ENCODE data around the gene ECE2.
"Not testable (repeated sequence)": the region's sequence is repeated elsewhere in the genome, so short reads cannot be mapped to it uniquely, and the experiment has no call there.

Gene ECE2

GRCh38 chr3:184267249-184267648, 8.6 kb upstream of the ECE2 start:
- DNase-seq (ENCODE audit: low read depth in 3 of 3) = not testable (repeated sequence)

- DNase-seq (ENCODE audit: low read depth in 3 of 3) = no peak
These were observed 3.6 kb upstream of the ECE2 start for GRCh38 chr3:184272269-184272668.

GRCh38 chr3:184275381-184275701, 481 bp upstream of the ECE2 start:
- DNase-seq (ENCODE audit: low read depth in 3 of 3) = no peak

GRCh38 chr3:184277366-184277765, 1.5 kb downstream of the ECE2 start:
- DNase-seq (ENCODE audit: low read depth in 3 of 3) = no peak

GRCh38 chr3:184282941-184283340, 7.1 kb downstream of the ECE2 start:
- no peak for DNase-seq (ENCODE audit: low read depth in 3 of 3)

- no peak for DNase-seq (ENCODE audit: low read depth in 3 of 3)
These were observed 7.9 kb downstream of the ECE2 start for GRCh38 chr3:184283681-184284080.

- no peak for DNase-seq (ENCODE audit: low read depth in 3 of 3)
These were observed 8.9 kb downstream of the ECE2 start for GRCh38 chr3:184284696-184285095.

GRCh38 chr3:184289426-184289938, 13.7 kb downstream of the ECE2 start:
- DNase-seq (ENCODE audit: low read depth in 3 of 3) = peak; percentile 43 to 64 (median 48)

GRCh38 chr3:184290331-184290730, 14.5 kb downstream of the ECE2 start:
- no peak for DNase-seq (ENCODE audit: low read depth in 3 of 3)

GRCh38 chr3:184291044-184291737, 15.4 kb downstream of the ECE2 start:
- no peak for DNase-seq (ENCODE audit: low read depth in 3 of 3)

GRCh38 chr3:184291738-184292445, 16.1 kb downstream of the ECE2 start:
- DNase-seq (ENCODE audit: low read depth in 3 of 3) = no peak

- DNase-seq (ENCODE audit: low read depth in 3 of 3) = no peak
These were observed 19.9 kb downstream of the ECE2 start for GRCh38 chr3:184295771-184296170.

GRCh38 chr3:184296616-184297015, 20.8 kb downstream of the ECE2 start:
- no peak for DNase-seq (ENCODE audit: low read depth in 3 of 3)

GRCh38 chr3:184298759-184299487, 23.1 kb downstream of the ECE2 start, which contains the start of gene PSMD2:
Gene PSMD2, plus strand, starts transcription at chr3:184299241. Its CDS starts 26 bp downstream, at chr3:184299267.
- DNase-seq (ENCODE audit: low read depth in 3 of 3) = peak; percentile 93 to 98 (median 98)

GRCh38 chr3:184299488-184300377, 23.9 kb downstream of the ECE2 start:
- DNase-seq (ENCODE audit: low read depth in 3 of 3) = no peak

GRCh38 chr3:184300378-184300720, 24.5 kb downstream of the ECE2 start:
- DNase-seq (ENCODE audit: low read depth in 3 of 3) = no peak

GRCh38 chr3:184305577-184305976, 29.8 kb downstream of the ECE2 start:
- DNase-seq (ENCODE audit: low read depth in 3 of 3) = no peak

GRCh38 chr3:184306341-184306972, 30.6 kb downstream of the ECE2 start:
- DNase-seq (ENCODE audit: low read depth in 3 of 3) = no peak

GRCh38 chr3:184307915-184308314, 32.1 kb downstream of the ECE2 start:
- no peak for DNase-seq (ENCODE audit: low read depth in 3 of 3)

- DNase-seq (ENCODE audit: low read depth in 3 of 3) = no peak
These were observed 32.9 kb downstream of the ECE2 start for GRCh38 chr3:184308744-184309143.

GRCh38 chr3:184311633-184312032, 35.8 kb downstream of the ECE2 start:
- no peak for DNase-seq (ENCODE audit: low read depth in 3 of 3)

All from stimulated activated CD4-positive, alpha-beta T cell treated with anti-CD3 and anti-CD28 coated beads, TNF-alpha, amount 100 ng/mL, for 48 hours (primary cell).